IPS-NIHi7 (cell line): Measurements from ENCODE around the gene ENG.

ENCODE experiments used
- DNase-seq: peaks from one replicate; pipeline ENCODE4 v3.0.0; 2012; ENCODE audit warnings: mixed read lengths; ENCODE audit errors: extremely low spot score

Gene ENG

GRCh38 chr9:127776924-127777289 lies 77.6 kb downstream of the ENG start:
- no peak for DNase-seq

GRCh38 chr9:127776195-127776923 lies 78.1 kb downstream of the ENG start:
- peak; percentile 39 for DNase-seq

GRCh38 chr9:127773981-127774380 lies 80.5 kb downstream of the ENG start:
- no peak for DNase-seq

- DNase-seq = no peak
Measured at GRCh38 chr9:127773272-127773671, 81.2 kb downstream of the ENG start.

- DNase-seq = no peak
Measured at GRCh38 chr9:127772603-127773002, 81.9 kb downstream of the ENG start.

- DNase-seq = no peak
Measured at GRCh38 chr9:127771570-127772189, 82.8 kb downstream of the ENG start.

GRCh38 chr9:127770905-127771569 lies 83.4 kb downstream of the ENG start:
- peak; percentile 97 for DNase-seq

- no peak for DNase-seq
Measured at GRCh38 chr9:127770583-127770904, 83.9 kb downstream of the ENG start.

- DNase-seq = no peak
Measured at GRCh38 chr9:127769929-127770582, 84.4 kb downstream of the ENG start.

- DNase-seq = no peak
Measured at GRCh38 chr9:127769101-127769500, 85.4 kb downstream of the ENG start.

GRCh38 chr9:127768698-127769097 lies 85.8 kb downstream of the ENG start:
- no peak for DNase-seq

- DNase-seq = no peak
Measured at GRCh38 chr9:127767909-127768331, 86.5 kb downstream of the ENG start.

- DNase-seq = no peak
Measured at GRCh38 chr9:127767410-127767809, 87.0 kb downstream of the ENG start.

- no peak for DNase-seq
Measured at GRCh38 chr9:127765418-127765817, 89.0 kb downstream of the ENG start.
